Astrocyte (in vitro differentiated cells and primary cell): ENCODE data around the gene NR5A1. TPM values are rescaled to one million over a fixed set of nuclear protein-coding genes. Genes with fewer than 3 reads are reported as not detected.

Experiments used
- DNase-seq: peaks from one replicate; pipeline ENCODE4 v3.0.0-alpha.2; 2010; ENCODE audit warnings: low read depth
- FAIRE-seq: peaks from 2 replicates; lab custom pipeline; 2011; peaks lifted over from hg19 to GRCh38; lab: Jason Lieb, UNC
- H2AFZ ChIP-seq: 2 replicates; pipeline ENCODE4 v1.6.0; 2012; ENCODE audit warnings: low read depth, low read length, inconsistent platforms
- H3K27ac ChIP-seq: 2 replicates; pipeline ENCODE4 v1.5.1; 2011; ENCODE audit warnings: low read depth, low read length, inconsistent platforms
- H3K27me3 ChIP-seq: 2 replicates; pipeline ENCODE4 v1.6.0; 2011; ENCODE audit warnings: low read length, inconsistent platforms; ENCODE audit not compliant: insufficient read depth
- H3K36me3 ChIP-seq: 2 replicates; pipeline ENCODE4 v1.5.1; 2011; ENCODE audit warnings: low read length, inconsistent platforms; ENCODE audit not compliant: insufficient read depth
- H3K4me1 ChIP-seq: 2 replicates; pipeline ENCODE4 v1.5.1; 2011; ENCODE audit warnings: low read length, inconsistent platforms; ENCODE audit not compliant: insufficient read depth
- H3K4me2 ChIP-seq: 2 replicates; pipeline ENCODE4 v1.6.0; 2012; ENCODE audit warnings: low read length, inconsistent platforms
- H3K4me3 ChIP-seq: 2 replicates; pipeline ENCODE4 v1.5.1; 2011; ENCODE audit warnings: low read depth, mild to moderate bottlenecking, low read length, inconsistent platforms; ENCODE audit not compliant: insufficient read depth
- H3K79me2 ChIP-seq: 2 replicates; pipeline ENCODE4 v1.6.0; 2012; ENCODE audit warnings: mild to moderate bottlenecking, low read length, inconsistent platforms; ENCODE audit not compliant: insufficient read depth
- H3K9ac ChIP-seq: 2 replicates; pipeline ENCODE4 v1.6.0; 2012; ENCODE audit warnings: mild to moderate bottlenecking, low read length, inconsistent platforms
- H3K9me3 ChIP-seq: 2 replicates; pipeline ENCODE4 v1.5.1; 2012; ENCODE audit warnings: low read depth, mild to moderate bottlenecking, low read length, inconsistent platforms; ENCODE audit not compliant: insufficient read depth
- H4K20me1 ChIP-seq: 2 replicates; pipeline ENCODE4 v1.6.0; 2012; ENCODE audit warnings: low read length, inconsistent platforms; ENCODE audit not compliant: insufficient read depth
- H3K27ac Mint-ChIP-seq: one replicate; pipeline ENCODE4 v1.8.0; 2021; ENCODE audit warnings: mild to moderate bottlenecking, mixed read lengths; ENCODE audit not compliant: unreplicated experiment
- H3K27me3 Mint-ChIP-seq: one replicate; pipeline ENCODE4 v1.8.0; 2021; ENCODE audit warnings: low read depth, mixed read lengths; ENCODE audit not compliant: unreplicated experiment
- H3K36me3 Mint-ChIP-seq: one replicate; pipeline ENCODE4 v1.8.0; 2021; ENCODE audit warnings: low read depth, mixed read lengths; ENCODE audit not compliant: unreplicated experiment
- H3K4me1 Mint-ChIP-seq: one replicate; pipeline ENCODE4 v1.8.0; 2021; ENCODE audit warnings: low read depth, mixed read lengths; ENCODE audit not compliant: unreplicated experiment
- H3K4me3 Mint-ChIP-seq: one replicate; pipeline ENCODE4 v1.8.0; 2021; ENCODE audit warnings: mild to moderate bottlenecking, moderate library complexity, mixed read lengths; ENCODE audit not compliant: unreplicated experiment
- H3K9me3 Mint-ChIP-seq: one replicate; pipeline ENCODE4 v1.8.0; 2021; ENCODE audit warnings: mild to moderate bottlenecking, mixed read lengths; ENCODE audit not compliant: unreplicated experiment
- CTCF ChIP-seq: IDR thresholded peaks from 2 replicates; pipeline ENCODE4 v1.5.1; 2011; ENCODE audit warnings: low read depth, mild to moderate bottlenecking, inconsistent platforms, low read length, moderate library complexity; ENCODE audit not compliant: insufficient read depth
- EZH2 ChIP-seq: IDR thresholded peaks from 2 replicates; pipeline ENCODE4 v1.6.1; 2012; ENCODE audit warnings: mild to moderate bottlenecking, low read length, inconsistent platforms; ENCODE audit not compliant: insufficient read depth
- total RNA-seq: library from RNA; stranded (reverse); gene quantifications from 2 replicates; pipeline ENCODE4 v1.2.1, GENCODE V29; 2021

The NR5A1 gene
- total RNA-seq, 1 donor from 2014 or later = not detected

- Histone ChIP-seq H3K79me2 (no peaks in the 10 kb centered on the region), H3K4me2 (no peak overlapping the region), H3K4me3 (no peak overlapping the region), H4K20me1 (no peaks in the 10 kb centered on the region), H2AFZ (no peak overlapping the region), H3K27ac (no peak overlapping the region), H3K4me1 (no peaks in the 10 kb centered on the region), H3K9ac (no peak overlapping the region), H3K9me3 (no peaks in the 10 kb centered on the region), H3K27me3 (peaks cover 19% of the 10 kb centered on the region), H3K36me3 (no peaks in the 10 kb centered on the region)
- no peak overlapping the region for H3K4me3 Mint-ChIP-seq
- FAIRE-seq = no peak
- TF ChIP-seq CTCF (no peak), EZH2 (no peak)
- H3K27me3 Mint-ChIP-seq = peaks cover 68% of the 10 kb centered on the region
- no peak for DNase-seq
- H3K27ac Mint-ChIP-seq = no peak overlapping the region
- no peaks in the 10 kb centered on the region for H3K9me3 Mint-ChIP-seq
- no peaks in the 10 kb centered on the region for H3K36me3 Mint-ChIP-seq
- H3K4me1 Mint-ChIP-seq = peaks cover 2% of the 10 kb centered on the region
These were observed 14.0 kb downstream of the NR5A1 start for GRCh38 chr9:124493218-124493617.

- Histone ChIP-seq H3K9ac (no peak overlapping the region), H3K27me3 (peaks cover 22% of the 10 kb centered on the region), H3K4me3 (no peak overlapping the region), H4K20me1 (no peaks in the 10 kb centered on the region), H3K79me2 (no peaks in the 10 kb centered on the region), H3K4me1 (no peaks in the 10 kb centered on the region), H2AFZ (no peak overlapping the region), H3K9me3 (no peaks in the 10 kb centered on the region), H3K36me3 (no peaks in the 10 kb centered on the region), H3K27ac (no peak overlapping the region), H3K4me2 (no peak overlapping the region)
- DNase-seq = no peak
- TF ChIP-seq EZH2 (no peak), CTCF (no peak)
- Mint-ChIP-seq H3K27ac (no peak overlapping the region), H3K4me1 (peaks cover 2% of the 10 kb centered on the region), H3K36me3 (no peaks in the 10 kb centered on the region), H3K9me3 (no peaks in the 10 kb centered on the region), H3K27me3 (peaks cover 67% of the 10 kb centered on the region), H3K4me3 (no peak overlapping the region)
- FAIRE-seq = no peak
These were observed 14.4 kb downstream of the NR5A1 start for GRCh38 chr9:124492818-124493217.

- no peak overlapping the region for H3K9ac ChIP-seq
- H3K27me3 ChIP-seq = peaks cover 34% of the 10 kb centered on the region
- H3K36me3 Mint-ChIP-seq = no peaks in the 10 kb centered on the region
These were observed 15.9 kb downstream of the NR5A1 start for GRCh38 chr9:124491049-124491975.

More at GRCh38 chr9:124491049-124491975, 15.9 kb downstream of the NR5A1 start:
- TF ChIP-seq CTCF = no peak
- TF ChIP-seq EZH2 = no peak
- Mint-ChIP-seq H3K4me1 (peaks cover 2% of the 10 kb centered on the region), H3K4me3 (no peak overlapping the region), H3K9me3 (no peaks in the 10 kb centered on the region), H3K27ac (no peak overlapping the region), H3K27me3 (peaks cover 60% of the 10 kb centered on the region)
- no peak overlapping the region for H3K27ac ChIP-seq
- DNase-seq (no peak), FAIRE-seq (no peak)
- no peak overlapping the region for H3K4me3 ChIP-seq
- no peaks in the 10 kb centered on the region for H4K20me1 ChIP-seq
- no peaks in the 10 kb centered on the region for H3K9me3 ChIP-seq
- H2AFZ ChIP-seq = no peak overlapping the region
- no peaks in the 10 kb centered on the region for H3K36me3 ChIP-seq
- H3K79me2 ChIP-seq = no peaks in the 10 kb centered on the region
- no peaks in the 10 kb centered on the region for H3K4me1 ChIP-seq
- no peak overlapping the region for H3K4me2 ChIP-seq
